Liver (tissue), 9 donors: ENCODE results near the gene IRS1. TPM values are rescaled to one million over a fixed set of nuclear protein-coding genes. Genes with fewer than 3 reads are reported as not detected.

ENCODE experiments used
- DNase-seq: peaks from one replicate; pipeline ENCODE4 v3.0.0-alpha.2; 2017; ENCODE audit warnings: low spot score
- H3K27ac ChIP-seq, 2 donors: one replicate each; pipeline ENCODE4 v1.7.0; 2013; ENCODE audit warnings: inconsistent platforms in 2 of 2, low read length in 2 of 2, control low read depth in 1 of 2, low read depth in 1 of 2, mild to moderate bottlenecking in 1 of 2
- H3K27me3 ChIP-seq, 4 donors: one replicate each; pipeline versions ENCODE4 v1.6.1 to v1.7.0; 2013; ENCODE audit warnings: low read length in 3 of 4, inconsistent platforms in 1 of 4, mild to moderate bottlenecking in 1 of 4, moderate library complexity in 1 of 4; ENCODE audit not compliant: control insufficient read depth in 4 of 4, insufficient read depth in 4 of 4
- H3K36me3 ChIP-seq, 4 donors: one replicate each; pipeline versions ENCODE4 v1.6.1 to v1.7.0; 2013; ENCODE audit warnings: low read length in 3 of 4, mild to moderate bottlenecking in 3 of 4, low read depth in 1 of 4, moderate library complexity in 1 of 4; ENCODE audit not compliant: control insufficient read depth in 4 of 4, insufficient read depth in 3 of 4
- H3K4me1 ChIP-seq, 4 donors: one replicate each; pipeline versions ENCODE4 v1.6.1 to v1.7.0; 2013; ENCODE audit warnings: low read length in 3 of 4, mild to moderate bottlenecking in 3 of 4, moderate library complexity in 1 of 4; ENCODE audit not compliant: control insufficient read depth in 4 of 4, insufficient read depth in 4 of 4
- H3K4me3 ChIP-seq, 3 donors: one replicate each; pipeline versions ENCODE4 v1.6.1 to v1.7.0; 2013; ENCODE audit warnings: low read length in 3 of 3, control low read depth in 1 of 3, low read depth in 1 of 3, mild to moderate bottlenecking in 1 of 3
- H3K9ac ChIP-seq, 2 donors: one replicate each; pipeline ENCODE4 v1.7.0; 2013; ENCODE audit warnings: low read length in 2 of 2, mild to moderate bottlenecking in 2 of 2, moderate library complexity in 2 of 2, control low read depth in 1 of 2, low read depth in 1 of 2
- H3K9me3 ChIP-seq, 4 donors: one replicate each; pipeline versions ENCODE4 v1.6.1 to v1.7.0; 2013; ENCODE audit warnings: low read length in 3 of 4; ENCODE audit not compliant: control insufficient read depth in 4 of 4
- EGR1 ChIP-seq, 2 donors: IDR thresholded peaks; 2 replicates each; pipeline ENCODE4 v1.6.1; 2016 to 2018; ENCODE audit warnings: antibody characterized with exemption in 2 of 2, low read depth in 2 of 2
- FOXA1 ChIP-seq: IDR thresholded peaks from 2 replicates; pipeline ENCODE4 v1.6.1; 2016; ENCODE audit warnings: antibody characterized with exemption
- FOXA2 ChIP-seq: IDR thresholded peaks from 2 replicates; pipeline ENCODE4 v1.6.1; 2016; ENCODE audit warnings: antibody characterized with exemption
- GABPA ChIP-seq, 2 donors: IDR thresholded peaks in 1 of 2; conservative IDR thresholded peaks in 1 of 2; 2 replicates each; pipeline ENCODE4 v1.6.1; 2016; ENCODE audit warnings: antibody characterized with exemption in 2 of 2, mild to moderate bottlenecking in 1 of 2, moderate library complexity in 1 of 2
- HNF4A ChIP-seq, 2 donors: conservative IDR thresholded peaks; 2 replicates each; pipeline ENCODE4 v1.6.1; 2016; ENCODE audit warnings: antibody characterized with exemption in 2 of 2, mild to moderate bottlenecking in 2 of 2
- HNF4G ChIP-seq: IDR thresholded peaks from 2 replicates; pipeline ENCODE4 v1.6.1; 2016; ENCODE audit warnings: antibody characterized with exemption
- JUND ChIP-seq, 2 donors: IDR thresholded peaks; 2 replicates each; pipeline ENCODE4 v1.6.1; 2016; ENCODE audit warnings: antibody characterized with exemption in 2 of 2
- NR2F2 ChIP-seq: IDR thresholded peaks from 2 replicates; pipeline ENCODE4 v1.6.1; 2016; ENCODE audit warnings: antibody characterized with exemption
- RAD21 ChIP-seq, 2 donors: IDR thresholded peaks; 2 replicates each; pipeline ENCODE4 v1.6.1; 2016; ENCODE audit warnings: antibody characterized with exemption in 2 of 2, mild to moderate bottlenecking in 2 of 2
- RXRA ChIP-seq, 2 donors: IDR thresholded peaks; 2 replicates each; pipeline ENCODE4 v1.6.1; 2017 to 2018; ENCODE audit warnings: antibody characterized with exemption in 2 of 2, mild to moderate bottlenecking in 1 of 2
- SP1 ChIP-seq: IDR thresholded peaks from 2 replicates; pipeline ENCODE4 v1.6.1; 2018; ENCODE audit warnings: antibody characterized with exemption, mild to moderate bottlenecking
- TAF1 ChIP-seq: conservative IDR thresholded peaks from 2 replicates; pipeline ENCODE4 v1.6.1; 2016; ENCODE audit warnings: antibody characterized with exemption, mild to moderate bottlenecking
- YY1 ChIP-seq: IDR thresholded peaks from 2 replicates; pipeline ENCODE4 v1.6.1; 2016; ENCODE audit warnings: antibody characterized with exemption, mild to moderate bottlenecking
- WGBS: extraction: QIAGEN DNeasy Blood & Tissue Kit; methylation state at CpG from one replicate; pipeline ENCODE4 v1.1.7; 2013; 5-methylcytosine and 5-hydroxymethylcytosine counted together
- polyA plus RNA-seq, 2 donors: library from polyadenylated mRNA; stranded (reverse) in 1 of 2; unstranded in 1 of 2; fragments of 200-250 nt in 1 of 2; fragments of >200 nt in 1 of 2; fragmentation: Nextera tagmentation in 1 of 2; extraction: Ambion mirVana in 1 of 2; gene quantifications; one replicate each; pipeline versions ENCODE4 v1.2.1 to v1.2.3, GENCODE V29; 2013 to 2015
- total RNA-seq, 2 donors: library from RNA; depleted of rRNA; stranded (reverse); fragments of >200 nt; gene quantifications; one replicate each; pipeline ENCODE4 v1.2.3, GENCODE V29; 2014
- TF ChIP-seq, protein P1 (sequence below): IDR thresholded peaks from 2 replicates; pipeline ENCODE4 v1.6.1; 2016; ENCODE audit warnings: antibody characterized with exemption
- TF ChIP-seq, protein P2 (sequence below): fragments of 150-350 bp; IDR thresholded peaks from 2 replicates; pipeline ENCODE4 v1.5.1; 2017; ENCODE audit warnings: improper control_type of control experiment, low read depth, low read length; ENCODE audit not compliant: missing input control
- TF ChIP-seq, protein P3 (sequence below): IDR thresholded peaks from 2 replicates; pipeline ENCODE4 v1.6.1; 2016; ENCODE audit warnings: antibody characterized with exemption
- TF ChIP-seq, protein P4 (sequence below): IDR thresholded peaks from 2 replicates; pipeline ENCODE4 v1.6.1; 2016; ENCODE audit warnings: antibody characterized with exemption
- TF ChIP-seq, protein P5 (sequence below): IDR thresholded peaks from 2 replicates; pipeline ENCODE4 v1.6.1; 2016; ENCODE audit warnings: antibody characterized with exemption, mild to moderate bottlenecking
- donor health status: healthy.
- donor health status: healthy.
- donor health status: healthy.
- donor health status: healthy.
- donor health status: healthy.

Gene IRS1
- total and polyA plus RNA-seq, 4 donors: 7.4 to 11.6 (median 8.6) TPM

DNA sequence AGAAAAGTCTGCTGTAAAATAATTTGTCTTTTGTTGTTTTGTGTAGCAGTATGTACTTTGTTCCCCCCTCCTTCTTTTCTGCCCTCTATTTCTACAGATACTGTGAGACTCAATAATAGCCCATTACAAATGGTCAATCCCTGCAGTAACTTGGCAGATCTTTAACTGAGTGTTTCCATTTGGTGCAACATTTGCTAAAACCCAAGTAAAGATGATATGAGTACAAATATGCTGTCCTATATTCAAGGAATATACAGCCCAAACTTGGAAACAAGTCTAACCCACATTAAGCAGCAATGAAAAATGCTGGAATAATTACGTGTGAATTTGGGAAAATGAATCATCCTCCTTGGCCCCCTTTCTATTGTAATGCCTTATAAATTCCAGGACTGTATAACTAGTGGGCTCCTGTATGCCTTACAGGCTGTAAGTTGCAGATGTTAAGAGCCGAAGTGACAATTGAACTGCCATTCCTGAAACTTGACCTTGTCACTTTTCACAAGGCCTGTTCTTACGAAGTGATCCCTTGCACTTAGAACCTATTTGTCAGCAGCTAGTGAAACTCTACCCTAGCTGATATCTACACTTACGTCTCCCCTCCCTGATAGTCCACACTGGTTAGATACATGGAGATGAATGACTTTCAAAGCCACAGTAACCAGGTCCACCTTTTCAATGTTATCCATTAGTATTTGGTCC lies 104.9 kb downstream of the IRS1 start:
- no peak overlapping the region for H3K4me3 ChIP-seq
- WGBS: 95% methylated on average over 4 of the region's 4 CpGs
- H3K9ac ChIP-seq: no peak overlapping the region
- H3K9me3 ChIP-seq: no peaks in the 10 kb centered on the region
- no peak for DNase-seq
- H3K4me1 ChIP-seq: no peaks in the 10 kb centered on the region
- H3K27ac ChIP-seq: no peak overlapping the region
- TF ChIP-seq GABPA (IDR thresholded peaks at IDR 0.05 in 1 of 2, conservative IDR thresholded peaks at IDR 0.05 in 1 of 2): no peak
- no peak for TF ChIP-seq HNF4G
- no peak for TF ChIP-seq RAD21 (IDR thresholded peaks at IDR 0.05)
- no peak for TF ChIP-seq NR2F2
- TF ChIP-seq JUND (IDR thresholded peaks at IDR 0.05): no peak
- TF ChIP-seq, protein P1, sequence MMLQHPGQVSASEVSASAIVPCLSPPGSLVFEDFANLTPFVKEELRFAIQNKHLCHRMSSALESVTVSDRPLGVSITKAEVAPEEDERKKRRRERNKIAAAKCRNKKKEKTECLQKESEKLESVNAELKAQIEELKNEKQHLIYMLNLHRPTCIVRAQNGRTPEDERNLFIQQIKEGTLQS: no peak
- TF ChIP-seq SP1: no peak
- no peaks in the 10 kb centered on the region for H3K27me3 ChIP-seq
- no peaks in the 10 kb centered on the region for H3K36me3 ChIP-seq

DNA sequence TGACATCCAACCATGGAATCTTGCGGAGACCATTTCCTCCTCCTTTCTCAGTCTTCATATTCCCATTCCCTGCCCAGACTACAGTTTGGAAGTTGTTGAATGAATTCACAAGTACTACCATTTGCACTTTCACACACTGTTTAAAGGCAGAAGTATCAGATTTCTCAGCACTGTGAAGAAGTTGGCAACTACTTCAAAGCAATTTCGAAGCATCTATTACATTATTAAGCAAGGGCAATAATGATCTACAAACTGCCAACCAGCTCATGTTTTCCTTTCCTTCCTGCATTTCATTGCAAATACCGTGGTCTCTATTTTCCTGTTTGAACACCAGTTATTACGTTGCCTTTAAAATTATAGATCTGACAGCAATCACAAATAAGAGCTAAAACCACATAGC lies 105.5 kb downstream of the IRS1 start:
- H3K27me3 ChIP-seq: no peaks in the 10 kb centered on the region
- H3K4me3 ChIP-seq: no peak overlapping the region
- TF ChIP-seq FOXA1 (no peak), HNF4G (no peak), YY1 (no peak), SP1 (no peak), FOXA2 (no peak), GABPA (IDR thresholded peaks at IDR 0.05 in 1 of 2, conservative IDR thresholded peaks at IDR 0.05 in 1 of 2) (no peak), JUND (IDR thresholded peaks at IDR 0.05) (no peak), TAF1 (no peak), RXRA (IDR thresholded peaks at IDR 0.05) (no peak), RAD21 (IDR thresholded peaks at IDR 0.05) (no peak), EGR1 (IDR thresholded peaks at IDR 0.05; ENCODE audit: low read depth in 2 of 2) (no peak), NR2F2 (no peak), HNF4A (conservative IDR thresholded peaks at IDR 0.05) (no peak)
- TF ChIP-seq, protein P2, sequence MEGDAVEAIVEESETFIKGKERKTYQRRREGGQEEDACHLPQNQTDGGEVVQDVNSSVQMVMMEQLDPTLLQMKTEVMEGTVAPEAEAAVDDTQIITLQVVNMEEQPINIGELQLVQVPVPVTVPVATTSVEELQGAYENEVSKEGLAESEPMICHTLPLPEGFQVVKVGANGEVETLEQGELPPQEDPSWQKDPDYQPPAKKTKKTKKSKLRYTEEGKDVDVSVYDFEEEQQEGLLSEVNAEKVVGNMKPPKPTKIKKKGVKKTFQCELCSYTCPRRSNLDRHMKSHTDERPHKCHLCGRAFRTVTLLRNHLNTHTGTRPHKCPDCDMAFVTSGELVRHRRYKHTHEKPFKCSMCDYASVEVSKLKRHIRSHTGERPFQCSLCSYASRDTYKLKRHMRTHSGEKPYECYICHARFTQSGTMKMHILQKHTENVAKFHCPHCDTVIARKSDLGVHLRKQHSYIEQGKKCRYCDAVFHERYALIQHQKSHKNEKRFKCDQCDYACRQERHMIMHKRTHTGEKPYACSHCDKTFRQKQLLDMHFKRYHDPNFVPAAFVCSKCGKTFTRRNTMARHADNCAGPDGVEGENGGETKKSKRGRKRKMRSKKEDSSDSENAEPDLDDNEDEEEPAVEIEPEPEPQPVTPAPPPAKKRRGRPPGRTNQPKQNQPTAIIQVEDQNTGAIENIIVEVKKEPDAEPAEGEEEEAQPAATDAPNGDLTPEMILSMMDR: no peak
- TF ChIP-seq, protein P3, sequence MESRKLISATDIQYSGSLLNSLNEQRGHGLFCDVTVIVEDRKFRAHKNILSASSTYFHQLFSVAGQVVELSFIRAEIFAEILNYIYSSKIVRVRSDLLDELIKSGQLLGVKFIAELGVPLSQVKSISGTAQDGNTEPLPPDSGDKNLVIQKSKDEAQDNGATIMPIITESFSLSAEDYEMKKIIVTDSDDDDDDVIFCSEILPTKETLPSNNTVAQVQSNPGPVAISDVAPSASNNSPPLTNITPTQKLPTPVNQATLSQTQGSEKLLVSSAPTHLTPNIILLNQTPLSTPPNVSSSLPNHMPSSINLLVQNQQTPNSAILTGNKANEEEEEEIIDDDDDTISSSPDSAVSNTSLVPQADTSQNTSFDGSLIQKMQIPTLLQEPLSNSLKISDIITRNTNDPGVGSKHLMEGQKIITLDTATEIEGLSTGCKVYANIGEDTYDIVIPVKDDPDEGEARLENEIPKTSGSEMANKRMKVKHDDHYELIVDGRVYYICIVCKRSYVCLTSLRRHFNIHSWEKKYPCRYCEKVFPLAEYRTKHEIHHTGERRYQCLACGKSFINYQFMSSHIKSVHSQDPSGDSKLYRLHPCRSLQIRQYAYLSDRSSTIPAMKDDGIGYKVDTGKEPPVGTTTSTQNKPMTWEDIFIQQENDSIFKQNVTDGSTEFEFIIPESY: no peak
- TF ChIP-seq, protein P4, sequence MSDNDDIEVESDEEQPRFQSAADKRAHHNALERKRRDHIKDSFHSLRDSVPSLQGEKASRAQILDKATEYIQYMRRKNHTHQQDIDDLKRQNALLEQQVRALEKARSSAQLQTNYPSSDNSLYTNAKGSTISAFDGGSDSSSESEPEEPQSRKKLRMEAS: no peak
- TF ChIP-seq, protein P5, sequence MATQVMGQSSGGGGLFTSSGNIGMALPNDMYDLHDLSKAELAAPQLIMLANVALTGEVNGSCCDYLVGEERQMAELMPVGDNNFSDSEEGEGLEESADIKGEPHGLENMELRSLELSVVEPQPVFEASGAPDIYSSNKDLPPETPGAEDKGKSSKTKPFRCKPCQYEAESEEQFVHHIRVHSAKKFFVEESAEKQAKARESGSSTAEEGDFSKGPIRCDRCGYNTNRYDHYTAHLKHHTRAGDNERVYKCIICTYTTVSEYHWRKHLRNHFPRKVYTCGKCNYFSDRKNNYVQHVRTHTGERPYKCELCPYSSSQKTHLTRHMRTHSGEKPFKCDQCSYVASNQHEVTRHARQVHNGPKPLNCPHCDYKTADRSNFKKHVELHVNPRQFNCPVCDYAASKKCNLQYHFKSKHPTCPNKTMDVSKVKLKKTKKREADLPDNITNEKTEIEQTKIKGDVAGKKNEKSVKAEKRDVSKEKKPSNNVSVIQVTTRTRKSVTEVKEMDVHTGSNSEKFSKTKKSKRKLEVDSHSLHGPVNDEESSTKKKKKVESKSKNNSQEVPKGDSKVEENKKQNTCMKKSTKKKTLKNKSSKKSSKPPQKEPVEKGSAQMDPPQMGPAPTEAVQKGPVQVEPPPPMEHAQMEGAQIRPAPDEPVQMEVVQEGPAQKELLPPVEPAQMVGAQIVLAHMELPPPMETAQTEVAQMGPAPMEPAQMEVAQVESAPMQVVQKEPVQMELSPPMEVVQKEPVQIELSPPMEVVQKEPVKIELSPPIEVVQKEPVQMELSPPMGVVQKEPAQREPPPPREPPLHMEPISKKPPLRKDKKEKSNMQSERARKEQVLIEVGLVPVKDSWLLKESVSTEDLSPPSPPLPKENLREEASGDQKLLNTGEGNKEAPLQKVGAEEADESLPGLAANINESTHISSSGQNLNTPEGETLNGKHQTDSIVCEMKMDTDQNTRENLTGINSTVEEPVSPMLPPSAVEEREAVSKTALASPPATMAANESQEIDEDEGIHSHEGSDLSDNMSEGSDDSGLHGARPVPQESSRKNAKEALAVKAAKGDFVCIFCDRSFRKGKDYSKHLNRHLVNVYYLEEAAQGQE: no peak
- TF ChIP-seq, protein P1: no peak
- WGBS: 70% methylated on average over 4 of the region's 4 CpGs
- H3K36me3 ChIP-seq: no peaks in the 10 kb centered on the region
- no peak overlapping the region for H3K27ac ChIP-seq
- no peak overlapping the region for H3K9ac ChIP-seq
- no peak for DNase-seq
- no peaks in the 10 kb centered on the region for H3K9me3 ChIP-seq
- H3K4me1 ChIP-seq: no peaks in the 10 kb centered on the region
